ENCODE data around the gene AP2S1.

- TF ChIP-seq CTCF (IDR thresholded peaks at IDR 0.05; ENCODE audit: low read depth, low read length) (no peak), EZH2phosphoT487 (IDR thresholded peaks at IDR 0.05; ENCODE audit: low read depth) (no peak)
These were observed 17.6 kb upstream of the AP2S1 start for GRCh38 chr19:46868025-46868802.
